Astrocyte of the spinal cord (primary cell): ENCODE data around the gene MAN2B2.

Experiments
- DNase-seq: peaks from one replicate; pipeline ENCODE4 v3.0.0; 2011; ENCODE audit warnings: low read depth, low spot score
- H3K4me3 ChIP-seq: 2 replicates; pipeline ENCODE4 v1.5.1; 2011; ENCODE audit warnings: low read depth, mild to moderate bottlenecking, low read length, moderate library complexity
- CTCF ChIP-seq: IDR thresholded peaks from 2 replicates; pipeline ENCODE4 v1.5.1; 2012; ENCODE audit warnings: low read depth, mild to moderate bottlenecking, low read length, inconsistent platforms
- in situ Hi-C: cut with HindIII; loops from 2 replicates; pipeline ENCODE4 v1.10.0; 2017; ENCODE audit warnings: low sequenced_read_pairs

Gene MAN2B2

GRCh38 chr4:6534618-6535328 lies 40.2 kb upstream of the MAN2B2 start:
- in situ Hi-C loops: no loop called here
- no peak for DNase-seq
- no peak overlapping the region for H3K4me3 ChIP-seq
- TF ChIP-seq CTCF: no peak

GRCh38 chr4:6535329-6535692 lies 39.7 kb upstream of the MAN2B2 start:
- no peak for TF ChIP-seq CTCF
- in situ Hi-C loops: no loop called here
- no peak overlapping the region for H3K4me3 ChIP-seq
- no peak for DNase-seq

GRCh38 chr4:6535706-6536105 lies 39.3 kb upstream of the MAN2B2 start:
- H3K4me3 ChIP-seq: no peak overlapping the region
- DNase-seq: no peak
- in situ Hi-C loops: no loop called here
- TF ChIP-seq CTCF: no peak

GRCh38 chr4:6538111-6538510 lies 36.9 kb upstream of the MAN2B2 start:
- in situ Hi-C loops: no loop called here
- no peak for TF ChIP-seq CTCF
- H3K4me3 ChIP-seq: no peak overlapping the region
- DNase-seq: no peak

GRCh38 chr4:6538575-6538974 lies 36.4 kb upstream of the MAN2B2 start:
- DNase-seq: no peak
- in situ Hi-C loops: no loop called here
- H3K4me3 ChIP-seq: no peak overlapping the region
- no peak for TF ChIP-seq CTCF

GRCh38 chr4:6539009-6539764 lies 35.8 kb upstream of the MAN2B2 start:
- in situ Hi-C loops: no loop called here
- no peak for DNase-seq
- no peak overlapping the region for H3K4me3 ChIP-seq
- no peak for TF ChIP-seq CTCF
